Coronary artery (tissue), 2 donors: ENCODE measurements around the gene NPAS3.

ENCODE experiments used
- DNase-seq: peaks from one replicate; pipeline ENCODE4 v3.0.0-alpha.2; 2017; ENCODE audit warnings: low spot score
- H3K27ac ChIP-seq, 2 donors: fragments of 200-600 bp; sonication (generic); one replicate each; pipeline ENCODE4 v1.5.1; 2016 to 2019
- H3K4me3 ChIP-seq: fragments of 200-600 bp; sonication (generic); 2 replicates; pipeline ENCODE4 v1.5.1; 2016; ENCODE audit warnings: mild to moderate bottlenecking, moderate library complexity
- TF ChIP-seq, protein P1 (sequence below): fragments of 200-600 bp; sonication (generic); IDR thresholded peaks from one replicate; pipeline ENCODE4 v1.5.1; 2019; ENCODE audit warnings: antibody characterized with exemption

The NPAS3 gene

DNA sequence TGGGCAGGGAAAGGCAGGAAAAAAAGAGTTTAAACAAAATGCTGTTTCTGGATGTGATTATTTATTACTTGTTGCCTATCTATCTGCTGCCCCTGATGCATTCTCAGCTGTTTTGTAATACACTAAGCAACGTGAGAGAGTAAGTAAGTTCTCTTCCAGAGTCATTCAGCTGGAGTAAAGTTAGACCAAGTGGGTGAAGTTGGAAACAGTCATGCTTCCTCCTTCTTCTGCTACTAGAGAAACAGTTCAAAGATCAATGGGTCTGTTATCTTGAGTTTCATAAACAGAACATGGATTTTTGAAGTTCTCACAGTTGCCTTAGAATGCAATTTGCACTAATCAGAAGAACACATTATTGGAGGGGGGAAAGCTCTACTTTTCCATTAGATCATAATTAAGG lies 732.9 kb downstream of the NPAS3 start:
- Histone ChIP-seq H3K27ac (no peak overlapping the region), H3K4me3 (no peak overlapping the region)
- no peak for DNase-seq
- TF ChIP-seq, protein P1, sequence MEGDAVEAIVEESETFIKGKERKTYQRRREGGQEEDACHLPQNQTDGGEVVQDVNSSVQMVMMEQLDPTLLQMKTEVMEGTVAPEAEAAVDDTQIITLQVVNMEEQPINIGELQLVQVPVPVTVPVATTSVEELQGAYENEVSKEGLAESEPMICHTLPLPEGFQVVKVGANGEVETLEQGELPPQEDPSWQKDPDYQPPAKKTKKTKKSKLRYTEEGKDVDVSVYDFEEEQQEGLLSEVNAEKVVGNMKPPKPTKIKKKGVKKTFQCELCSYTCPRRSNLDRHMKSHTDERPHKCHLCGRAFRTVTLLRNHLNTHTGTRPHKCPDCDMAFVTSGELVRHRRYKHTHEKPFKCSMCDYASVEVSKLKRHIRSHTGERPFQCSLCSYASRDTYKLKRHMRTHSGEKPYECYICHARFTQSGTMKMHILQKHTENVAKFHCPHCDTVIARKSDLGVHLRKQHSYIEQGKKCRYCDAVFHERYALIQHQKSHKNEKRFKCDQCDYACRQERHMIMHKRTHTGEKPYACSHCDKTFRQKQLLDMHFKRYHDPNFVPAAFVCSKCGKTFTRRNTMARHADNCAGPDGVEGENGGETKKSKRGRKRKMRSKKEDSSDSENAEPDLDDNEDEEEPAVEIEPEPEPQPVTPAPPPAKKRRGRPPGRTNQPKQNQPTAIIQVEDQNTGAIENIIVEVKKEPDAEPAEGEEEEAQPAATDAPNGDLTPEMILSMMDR, result no peak

DNA sequence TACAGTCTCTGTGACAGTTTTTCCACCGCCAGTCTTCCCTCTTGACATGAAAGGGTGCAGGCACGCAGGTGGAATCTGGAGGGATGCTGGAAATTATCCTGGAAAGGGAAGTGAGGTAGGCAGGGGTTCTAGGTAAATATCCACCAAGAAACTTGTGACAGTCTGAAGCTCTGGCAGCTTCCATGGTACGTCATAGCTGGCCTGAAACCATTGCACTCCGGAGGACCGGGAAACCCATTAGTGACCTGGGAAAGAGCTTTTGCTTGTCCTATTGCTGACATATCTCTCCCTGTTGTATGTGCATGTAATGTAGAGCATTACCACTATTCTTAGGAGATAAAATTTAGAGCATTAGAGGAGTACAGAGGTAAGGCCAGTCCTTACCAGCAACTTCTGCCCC lies 736.2 kb downstream of the NPAS3 start:
- H3K4me3 ChIP-seq, result no peak overlapping the region
- TF ChIP-seq, protein P1, result no peak
- H3K27ac ChIP-seq, result no peak overlapping the region
- no peak for DNase-seq

DNA sequence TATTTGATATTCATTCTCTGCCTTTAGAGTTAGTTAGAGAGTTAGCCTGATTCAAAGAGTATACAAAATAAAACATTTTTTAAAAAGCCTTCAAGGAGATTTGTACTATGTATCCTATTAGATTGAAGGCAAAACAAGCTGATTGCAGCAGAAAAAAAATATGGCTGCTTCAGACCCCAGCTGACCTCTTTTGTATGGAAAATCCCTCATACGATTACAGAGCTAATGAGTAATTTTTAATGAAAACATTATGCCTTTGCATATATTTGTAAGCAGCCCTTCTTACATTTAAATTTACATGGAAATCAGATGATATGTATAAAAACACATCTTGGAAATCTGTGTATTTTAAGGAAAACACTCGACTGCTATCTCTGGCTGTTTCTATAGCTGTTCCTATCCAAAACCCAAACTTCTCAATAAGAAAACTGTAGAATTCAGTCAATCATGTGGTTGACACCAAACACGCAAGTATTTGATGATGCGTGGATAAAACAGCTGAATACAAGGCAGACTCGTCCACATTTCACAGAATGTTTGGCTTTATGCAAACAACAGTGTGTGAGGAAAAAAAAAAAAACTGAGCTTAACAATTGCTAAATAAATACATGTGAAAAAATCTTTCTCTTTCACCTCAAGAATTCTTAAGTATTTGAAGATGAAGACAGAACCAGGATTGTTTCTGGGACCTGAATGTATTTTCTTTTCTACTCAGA lies 736.9 kb downstream of the NPAS3 start:
- no peak overlapping the region for H3K4me3 ChIP-seq
- no peak for DNase-seq
- H3K27ac ChIP-seq, result no peak overlapping the region
- TF ChIP-seq, protein P1, result no peak

DNA sequence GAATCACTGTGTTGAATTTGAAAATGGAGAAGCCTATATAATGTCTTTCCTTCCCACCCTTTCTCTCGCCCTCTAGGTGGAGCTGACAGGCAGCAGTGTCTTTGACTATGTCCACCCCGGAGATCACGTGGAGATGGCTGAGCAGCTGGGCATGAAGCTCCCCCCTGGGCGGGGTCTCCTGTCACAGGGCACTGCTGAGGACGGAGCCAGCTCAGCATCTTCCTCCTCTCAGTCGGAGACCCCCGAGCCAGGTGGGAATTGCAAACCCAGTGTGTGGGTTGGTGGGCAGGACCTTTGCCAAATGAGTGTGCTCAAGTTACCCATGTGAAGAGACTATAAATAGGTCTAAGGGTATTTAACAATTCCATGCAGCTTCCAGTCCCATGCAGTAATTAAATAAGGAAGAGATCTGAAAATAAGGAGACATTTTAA lies 737.5 kb downstream of the NPAS3 start:
- H3K27ac ChIP-seq, result no peak overlapping the region
- TF ChIP-seq, protein P1, result no peak
- no peak overlapping the region for H3K4me3 ChIP-seq
- no peak for DNase-seq

DNA sequence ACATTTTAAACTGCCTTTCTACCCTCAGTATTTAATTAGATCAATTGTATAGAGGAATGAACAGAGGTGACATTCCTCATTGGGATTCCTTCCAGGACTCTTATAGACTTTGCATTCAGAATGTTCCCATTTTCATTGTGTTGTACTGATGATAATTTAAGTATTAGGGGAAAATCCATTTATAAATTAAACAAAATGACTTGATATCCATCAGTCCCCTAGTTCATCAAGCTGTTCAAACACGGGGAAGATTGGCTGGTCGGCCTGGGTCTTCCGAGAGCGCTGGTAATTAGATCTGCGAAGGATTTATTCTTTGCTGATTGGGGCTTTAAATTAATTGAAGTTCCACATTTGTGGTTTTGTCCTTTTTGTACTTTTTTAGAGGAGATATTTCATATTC lies 738.2 kb downstream of the NPAS3 start:
- H3K4me3 ChIP-seq, result no peak overlapping the region
- DNase-seq, result no peak
- TF ChIP-seq, protein P1, result no peak
- H3K27ac ChIP-seq, result no peak overlapping the region

DNA sequence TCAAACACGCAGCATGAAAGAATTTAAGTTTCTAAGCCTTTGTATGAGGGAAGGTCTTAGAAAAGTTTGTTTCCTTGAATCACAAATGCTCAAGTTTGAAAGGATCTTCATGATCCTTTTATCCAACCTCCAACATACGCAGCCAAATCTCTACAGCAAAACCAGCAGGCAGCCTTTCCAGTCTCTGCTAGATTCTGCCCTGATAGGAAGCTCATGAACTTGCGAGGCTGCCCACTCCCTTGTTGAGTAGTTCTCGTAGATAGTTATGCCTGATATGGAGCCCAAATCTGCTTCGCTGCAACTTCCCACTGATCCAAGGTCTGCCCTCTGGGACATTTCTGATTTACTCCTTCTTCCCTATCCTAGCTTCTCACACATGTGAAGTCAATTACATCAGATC lies 739.3 kb downstream of the NPAS3 start:
- Histone ChIP-seq H3K4me3 (no peak overlapping the region), H3K27ac (no peak overlapping the region)
- TF ChIP-seq, protein P1, result no peak
- no peak for DNase-seq

DNA sequence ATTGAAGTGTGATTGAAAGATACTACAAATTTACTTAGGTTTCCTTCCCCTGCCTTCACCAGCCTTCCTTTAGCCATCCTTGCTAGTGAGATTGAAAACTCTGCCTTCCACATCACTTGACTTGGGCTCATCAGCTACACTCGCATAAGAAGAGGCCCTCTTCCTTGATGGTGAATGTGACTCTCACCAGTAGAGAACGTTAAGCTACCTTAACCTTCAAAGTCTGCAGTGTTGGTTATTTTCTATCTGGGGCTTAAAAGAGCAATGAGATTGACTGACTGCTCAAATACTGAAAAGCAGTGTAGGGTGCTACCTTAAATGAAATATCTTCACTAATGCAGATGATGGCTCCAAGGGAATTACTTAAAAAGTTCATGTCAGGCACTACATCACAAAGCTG lies 740.3 kb downstream of the NPAS3 start:
- H3K4me3 ChIP-seq, result no peak overlapping the region
- no peak for DNase-seq
- H3K27ac ChIP-seq, result no peak overlapping the region
- TF ChIP-seq, protein P1, result no peak
